GM12878 (cell line): ENCODE measurements around the gene R3HDM1. TPM values are rescaled to one million over a fixed set of nuclear protein-coding genes. Genes with fewer than 3 reads are reported as not detected.

Experiments used
- BHLHE40 ChIP-seq, 2 experiments: fragments of 450-650 bp in 1 of 2; IDR thresholded peaks; 2 replicates each; pipeline ENCODE4 v1.6.1; 2011 to 2017; ENCODE audit warnings: low read depth in 2 of 2, borderline replicate concordance in 1 of 2, improper control_type of control experiment in 1 of 2, low read length in 1 of 2, mild to moderate bottlenecking in 1 of 2
- NFYA ChIP-seq: IDR thresholded peaks from 2 replicates; pipeline ENCODE4 v1.6.1; 2011; ENCODE audit warnings: low read depth, mild to moderate bottlenecking, low read length, improper control_type of control experiment, borderline replicate concordance
- SMAD1 ChIP-seq: fragments of 450-650 bp; IDR thresholded peaks from 2 replicates; pipeline ENCODE4 v1.6.1; 2018; ENCODE audit warnings: mild to moderate bottlenecking, low read depth; ENCODE audit not compliant: partially characterized antibody
- SPI1 ChIP-seq: IDR thresholded peaks from 2 replicates; pipeline ENCODE4 v1.6.1; 2011; ENCODE audit warnings: low read depth, mild to moderate bottlenecking, low read length, moderate library complexity, borderline replicate concordance; ENCODE audit not compliant: insufficient read depth
- STAT3 ChIP-seq: IDR thresholded peaks from 2 replicates; pipeline ENCODE4 v1.6.1; 2011; ENCODE audit warnings: low read depth, low read length, improper control_type of control experiment
- TCF7 ChIP-seq: IDR thresholded peaks from 2 replicates; pipeline ENCODE4 v1.6.1; 2014; ENCODE audit warnings: antibody characterized with exemption, borderline replicate concordance
- polyA plus RNA-seq, 11 experiments: library from polyadenylated mRNA; depleted of rRNA in 4 of 11; unstranded in 6 of 11; stranded (reverse) in 5 of 11; fragments of >200 nt; fragmentation: Nextera tagmentation in 4 of 11; fragmentation: Illumina TruSeq in 1 of 11; extraction: Ambion mirVana in 4 of 11; extraction: Trizol in 1 of 11; gene quantifications; 1 replicate in 1 of 11; 2 replicates in 10 of 11; pipeline versions ENCODE4 v1.2.1 to v1.2.3, GENCODE V29; 2011 to 2016; ENCODE audit warnings: inconsistent platforms in 2 of 11, missing spikeins in 2 of 11, low read depth in 1 of 11
- total RNA-seq, 4 experiments: library from RNA; depleted of rRNA in 3 of 4; stranded (reverse); fragments of >200 nt in 3 of 4; fragmentation: Illumina TruSeq in 1 of 4; extraction: Trizol in 1 of 4; gene quantifications; 2 replicates each; pipeline versions ENCODE4 v1.2.1 to v1.2.3, GENCODE V29; 2013 to 2021
- TF ChIP-seq, protein P1 (sequence below): fragments of 450-650 bp; formaldehyde crosslinking; IDR thresholded peaks from 2 replicates; pipeline ENCODE4 v1.5.0; 2022; ENCODE audit warnings: mild to moderate bottlenecking, missing genetic modification characterization
- TF ChIP-seq, protein P2 (sequence below): IDR thresholded peaks from 2 replicates; pipeline ENCODE4 v1.6.1; 2011; ENCODE audit warnings: low read depth, mild to moderate bottlenecking, low read length, moderate library complexity, borderline replicate concordance; ENCODE audit errors: extremely low read depth

The R3HDM1 gene
- total and polyA plus RNA-seq, 10 of the 15 experiments (the other 5 are each of a cell fraction or from before 2014, with no cell fraction given): 16.8 to 89.6 (median 47.7) TPM

DNA sequence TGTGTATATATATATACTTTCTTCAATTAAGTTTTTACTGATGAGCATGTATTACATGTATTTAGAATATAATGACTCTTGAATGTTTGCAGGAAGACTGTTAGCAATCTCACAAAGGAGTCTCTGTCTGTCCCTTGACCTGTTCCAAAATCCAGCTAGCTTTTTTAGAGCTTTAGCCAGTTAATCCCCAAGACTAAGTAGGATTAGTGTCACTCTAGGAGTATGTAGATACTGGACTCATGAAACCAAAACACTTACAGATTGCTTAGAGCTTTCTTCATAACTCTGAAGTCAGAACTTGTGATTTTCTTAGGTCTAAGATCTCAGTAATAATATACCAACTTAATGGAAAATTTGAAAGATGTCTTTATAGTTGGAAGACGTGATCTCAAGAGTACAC lies 212.6 kb downstream of the R3HDM1 start (continued):
- TF ChIP-seq, protein P1, sequence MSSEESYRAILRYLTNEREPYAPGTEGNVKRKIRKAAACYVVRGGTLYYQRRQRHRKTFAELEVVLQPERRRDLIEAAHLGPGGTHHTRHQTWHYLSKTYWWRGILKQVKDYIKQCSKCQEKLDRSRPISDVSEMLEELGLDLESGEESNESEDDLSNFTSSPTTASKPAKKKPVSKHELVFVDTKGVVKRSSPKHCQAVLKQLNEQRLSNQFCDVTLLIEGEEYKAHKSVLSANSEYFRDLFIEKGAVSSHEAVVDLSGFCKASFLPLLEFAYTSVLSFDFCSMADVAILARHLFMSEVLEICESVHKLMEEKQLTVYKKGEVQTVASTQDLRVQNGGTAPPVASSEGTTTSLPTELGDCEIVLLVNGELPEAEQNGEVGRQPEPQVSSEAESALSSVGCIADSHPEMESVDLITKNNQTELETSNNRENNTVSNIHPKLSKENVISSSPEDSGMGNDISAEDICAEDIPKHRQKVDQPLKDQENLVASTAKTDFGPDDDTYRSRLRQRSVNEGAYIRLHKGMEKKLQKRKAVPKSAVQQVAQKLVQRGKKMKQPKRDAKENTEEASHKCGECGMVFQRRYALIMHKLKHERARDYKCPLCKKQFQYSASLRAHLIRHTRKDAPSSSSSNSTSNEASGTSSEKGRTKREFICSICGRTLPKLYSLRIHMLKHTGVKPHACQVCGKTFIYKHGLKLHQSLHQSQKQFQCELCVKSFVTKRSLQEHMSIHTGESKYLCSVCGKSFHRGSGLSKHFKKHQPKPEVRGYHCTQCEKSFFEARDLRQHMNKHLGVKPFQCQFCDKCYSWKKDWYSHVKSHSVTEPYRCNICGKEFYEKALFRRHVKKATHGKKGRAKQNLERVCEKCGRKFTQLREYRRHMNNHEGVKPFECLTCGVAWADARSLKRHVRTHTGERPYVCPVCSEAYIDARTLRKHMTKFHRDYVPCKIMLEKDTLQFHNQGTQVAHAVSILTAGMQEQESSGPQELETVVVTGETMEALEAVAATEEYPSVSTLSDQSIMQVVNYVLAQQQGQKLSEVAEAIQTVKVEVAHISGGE (CRISPR knock-in tag): no peak
- TF ChIP-seq, protein P2, sequence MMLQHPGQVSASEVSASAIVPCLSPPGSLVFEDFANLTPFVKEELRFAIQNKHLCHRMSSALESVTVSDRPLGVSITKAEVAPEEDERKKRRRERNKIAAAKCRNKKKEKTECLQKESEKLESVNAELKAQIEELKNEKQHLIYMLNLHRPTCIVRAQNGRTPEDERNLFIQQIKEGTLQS: no peak
- TF ChIP-seq STAT3 (no peak), TCF7 (no peak), SMAD1 (no peak), BHLHE40 (IDR thresholded peaks at IDR 0.05; ENCODE audit: borderline replicate concordance in 1 of 2, low read depth in 2 of 2, low read length in 1 of 2) (no peak), SPI1 (no peak), NFYA (no peak)
